HFF-Myc (cell line): ENCODE measurements around the gene SKIC3.

Source experiments
- DNase-seq: peaks from one replicate; pipeline ENCODE4 v3.0.0-alpha.2; 2011; ENCODE audit warnings: low read depth; ENCODE audit errors: extremely low read depth
- H3K4me3 ChIP-seq: replicated peaks from 2 replicates; pipeline ENCODE4 v1.5.1; 2011; ENCODE audit warnings: low read depth, mild to moderate bottlenecking, control low read depth, low read length
- TF ChIP-seq, protein P1 (sequence below): IDR thresholded peaks from 2 replicates; pipeline ENCODE4 v1.5.1; 2012; ENCODE audit warnings: mild to moderate bottlenecking, low read depth, low read length, control low read depth; ENCODE audit errors: missing control alignments

Gene SKIC3

GRCh38 chr5:95554647-95555548, at the start of gene SKIC3, which contains the start of gene ARSK:
Gene SKIC3, minus strand, starts transcription at chr5:95554977. Its CDS starts 7,827 bp downstream, at chr5:95547150.
Gene ARSK, plus strand, starts transcription at chr5:95555101. Its CDS starts 178 bp downstream, at chr5:95555279.
- H3K4me3 ChIP-seq, result peak within 1 kb of the TSS; percentile 78
- TF ChIP-seq, protein P1, sequence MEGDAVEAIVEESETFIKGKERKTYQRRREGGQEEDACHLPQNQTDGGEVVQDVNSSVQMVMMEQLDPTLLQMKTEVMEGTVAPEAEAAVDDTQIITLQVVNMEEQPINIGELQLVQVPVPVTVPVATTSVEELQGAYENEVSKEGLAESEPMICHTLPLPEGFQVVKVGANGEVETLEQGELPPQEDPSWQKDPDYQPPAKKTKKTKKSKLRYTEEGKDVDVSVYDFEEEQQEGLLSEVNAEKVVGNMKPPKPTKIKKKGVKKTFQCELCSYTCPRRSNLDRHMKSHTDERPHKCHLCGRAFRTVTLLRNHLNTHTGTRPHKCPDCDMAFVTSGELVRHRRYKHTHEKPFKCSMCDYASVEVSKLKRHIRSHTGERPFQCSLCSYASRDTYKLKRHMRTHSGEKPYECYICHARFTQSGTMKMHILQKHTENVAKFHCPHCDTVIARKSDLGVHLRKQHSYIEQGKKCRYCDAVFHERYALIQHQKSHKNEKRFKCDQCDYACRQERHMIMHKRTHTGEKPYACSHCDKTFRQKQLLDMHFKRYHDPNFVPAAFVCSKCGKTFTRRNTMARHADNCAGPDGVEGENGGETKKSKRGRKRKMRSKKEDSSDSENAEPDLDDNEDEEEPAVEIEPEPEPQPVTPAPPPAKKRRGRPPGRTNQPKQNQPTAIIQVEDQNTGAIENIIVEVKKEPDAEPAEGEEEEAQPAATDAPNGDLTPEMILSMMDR, result peak; percentile 11
- DNase-seq, result peak; percentile 98

DNA sequence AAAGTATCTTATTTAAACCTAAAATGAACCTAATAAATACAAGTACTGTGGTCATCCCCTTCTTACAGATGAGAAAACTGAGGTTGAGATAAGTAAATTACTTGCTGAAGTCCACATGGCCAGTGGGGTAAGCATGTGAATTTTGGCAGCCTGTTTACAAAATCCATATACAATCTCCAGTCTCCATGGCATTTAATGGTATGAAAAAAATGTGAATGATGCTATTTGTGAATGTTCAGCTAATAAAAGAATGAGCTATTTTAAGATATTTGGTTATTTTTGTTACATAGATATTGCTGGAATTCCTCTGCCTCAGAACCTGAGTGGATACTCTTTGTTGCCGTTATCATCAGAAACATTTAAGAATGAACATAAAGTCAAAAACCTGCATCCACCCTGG, 45.8 kb upstream of the SKIC3 start:
- DNase-seq, result no peak
- TF ChIP-seq, protein P1, result no peak
- H3K4me3 ChIP-seq, result no peak overlapping the region

GRCh38 chr5:95599252-95599651, 44.5 kb upstream of the SKIC3 start:
- DNase-seq, result no peak
- H3K4me3 ChIP-seq, result no peak overlapping the region
- TF ChIP-seq, protein P1, result no peak

GRCh38 chr5:95595289-95595931, 40.6 kb upstream of the SKIC3 start:
- DNase-seq, result no peak
- TF ChIP-seq, protein P1, result no peak
- H3K4me3 ChIP-seq, result no peak overlapping the region

- TF ChIP-seq, protein P1, result no peak
- no peak overlapping the region for H3K4me3 ChIP-seq
- no peak for DNase-seq
These were observed 36.7 kb upstream of the SKIC3 start for GRCh38 chr5:95591490-95591901.

GRCh38 chr5:95590880-95591279, 36.1 kb upstream of the SKIC3 start:
- TF ChIP-seq, protein P1, result no peak
- no peak overlapping the region for H3K4me3 ChIP-seq
- DNase-seq, result no peak
